A549 (cell line): ENCODE measurements around the gene STAG2.

Source experiments
- CEBPB ChIP-seq, 2 experiments: fragments of >200 bp in 1 of 2; sonication (Bioruptor Twin) in 1 of 2; formaldehyde crosslinking in 1 of 2; IDR thresholded peaks; 2 replicates each; pipeline ENCODE4 v1.6.1; 2012 to 2016
- FOSL2 ChIP-seq, 2 experiments: fragments of 450-650 bp in 1 of 2; fragments of >200 bp in 1 of 2; sonication (Bioruptor Twin) in 1 of 2; formaldehyde crosslinking; IDR thresholded peaks; 2 replicates each; pipeline versions ENCODE4 v1.5.0 to v1.6.1; 2016 to 2020; ENCODE audit warnings: mild to moderate bottlenecking in 1 of 2, moderate library complexity in 1 of 2
- POLR2AphosphoS2 ChIP-seq: conservative IDR thresholded peaks from 2 replicates; pipeline ENCODE4 v1.6.1; 2012; ENCODE audit warnings: low read length, improper control_type of control experiment, inconsistent platforms
- RAD21 ChIP-seq, 2 experiments: fragments of >200 bp in 1 of 2; sonication (Bioruptor Twin) in 1 of 2; formaldehyde crosslinking in 1 of 2; IDR thresholded peaks in 1 of 2; conservative IDR thresholded peaks in 1 of 2; 2 replicates in 1 of 2; 3 replicates in 1 of 2; pipeline ENCODE4 v1.6.1; 2012 to 2018; ENCODE audit warnings: inconsistent platforms in 1 of 2
- RNF2 ChIP-seq: fragments of 200-600 bp; sonication (generic); IDR thresholded peaks from 2 replicates; pipeline ENCODE4 v1.6.1; 2016; ENCODE audit warnings: low read depth, mild to moderate bottlenecking, antibody characterized with exemption, moderate library complexity, borderline replicate concordance
- TF ChIP-seq, protein P1 (sequence below): fragments of >200 bp; sonication (Bioruptor Twin); formaldehyde crosslinking; IDR thresholded peaks from 3 replicates; pipeline ENCODE4 v1.5.1; 2016

DNA sequence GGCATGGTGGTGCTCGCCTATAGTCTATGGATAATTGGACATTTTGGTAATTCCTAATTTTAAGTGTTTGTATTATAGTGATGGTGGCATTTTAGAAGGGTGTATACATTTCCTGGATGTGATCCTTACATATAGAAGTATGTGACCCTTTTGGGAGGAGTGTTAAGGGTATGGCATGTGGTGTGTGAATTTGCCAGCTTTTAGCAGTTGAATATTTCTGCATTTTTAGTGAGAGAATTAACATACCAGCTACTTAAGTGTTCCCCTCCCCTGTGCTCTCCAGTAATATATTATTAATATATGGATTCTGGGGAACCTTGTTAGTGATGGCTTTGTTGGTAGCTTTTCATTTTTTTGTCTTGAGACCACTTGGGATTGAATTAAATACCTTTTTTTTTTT is 55.3 kb downstream of the STAG2 start:
- TF ChIP-seq CEBPB (IDR thresholded peaks at IDR 0.05): no peak
- no peak for TF ChIP-seq FOSL2 (IDR thresholded peaks at IDR 0.05)
- no peak for TF ChIP-seq FOSL2 (CRISPR knock-in tag; IDR thresholded peaks at IDR 0.05)
- TF ChIP-seq POLR2AphosphoS2: no peak
- no peak for TF ChIP-seq RAD21 (conservative IDR thresholded peaks at IDR 0.05 in 1 of 2, IDR thresholded peaks at IDR 0.05 in 1 of 2)
- TF ChIP-seq, protein P1, sequence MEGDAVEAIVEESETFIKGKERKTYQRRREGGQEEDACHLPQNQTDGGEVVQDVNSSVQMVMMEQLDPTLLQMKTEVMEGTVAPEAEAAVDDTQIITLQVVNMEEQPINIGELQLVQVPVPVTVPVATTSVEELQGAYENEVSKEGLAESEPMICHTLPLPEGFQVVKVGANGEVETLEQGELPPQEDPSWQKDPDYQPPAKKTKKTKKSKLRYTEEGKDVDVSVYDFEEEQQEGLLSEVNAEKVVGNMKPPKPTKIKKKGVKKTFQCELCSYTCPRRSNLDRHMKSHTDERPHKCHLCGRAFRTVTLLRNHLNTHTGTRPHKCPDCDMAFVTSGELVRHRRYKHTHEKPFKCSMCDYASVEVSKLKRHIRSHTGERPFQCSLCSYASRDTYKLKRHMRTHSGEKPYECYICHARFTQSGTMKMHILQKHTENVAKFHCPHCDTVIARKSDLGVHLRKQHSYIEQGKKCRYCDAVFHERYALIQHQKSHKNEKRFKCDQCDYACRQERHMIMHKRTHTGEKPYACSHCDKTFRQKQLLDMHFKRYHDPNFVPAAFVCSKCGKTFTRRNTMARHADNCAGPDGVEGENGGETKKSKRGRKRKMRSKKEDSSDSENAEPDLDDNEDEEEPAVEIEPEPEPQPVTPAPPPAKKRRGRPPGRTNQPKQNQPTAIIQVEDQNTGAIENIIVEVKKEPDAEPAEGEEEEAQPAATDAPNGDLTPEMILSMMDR: no peak
- TF ChIP-seq RNF2: no peak
